Mesenchymal stem cell (in vitro differentiated cells and primary cell): ENCODE measurements around the gene EED.

Source experiments
- DNase-seq: peaks from one replicate; pipeline ENCODE4 v3.0.0-alpha.2; 2013
- H2AFZ ChIP-seq: one replicate; pipeline ENCODE4 v1.6.1; 2013; ENCODE audit warnings: low read depth, mild to moderate bottlenecking, control low read depth, inconsistent platforms, low read length, moderate library complexity
- H2AK5ac ChIP-seq: 2 replicates; pipeline ENCODE4 v1.6.1; 2013; ENCODE audit warnings: low read length, moderate library complexity, mild to moderate bottlenecking, inconsistent platforms; ENCODE audit not compliant: severe bottlenecking
- H2BK120ac ChIP-seq: one replicate; pipeline ENCODE4 v1.6.1; 2013; ENCODE audit warnings: low read depth, mild to moderate bottlenecking, inconsistent platforms, low read length, moderate library complexity
- H2BK12ac ChIP-seq, 2 experiments: one replicate each; pipeline ENCODE4 v1.6.1; 2013; ENCODE audit warnings: inconsistent platforms in 2 of 2, low read length in 2 of 2, mild to moderate bottlenecking in 2 of 2, moderate library complexity in 2 of 2, control low read depth in 1 of 2
- H2BK15ac ChIP-seq: one replicate; pipeline ENCODE4 v1.6.1; 2013; ENCODE audit warnings: mild to moderate bottlenecking, low read depth, inconsistent platforms; ENCODE audit not compliant: poor library complexity, severe bottlenecking
- H2BK5ac ChIP-seq: 2 replicates; pipeline ENCODE4 v1.6.1; 2013; ENCODE audit warnings: low read depth, mild to moderate bottlenecking, low read length, control low read depth, inconsistent platforms; ENCODE audit not compliant: poor library complexity, severe bottlenecking
- H3K14ac ChIP-seq, 2 experiments: one replicate each; pipeline ENCODE4 v1.6.1; 2013; ENCODE audit warnings: inconsistent platforms in 2 of 2, low read length in 2 of 2, control low read depth in 1 of 2, mild to moderate bottlenecking in 1 of 2, moderate library complexity in 1 of 2
- H3K18ac ChIP-seq, 2 experiments: one replicate each; pipeline ENCODE4 v1.6.1; 2013; ENCODE audit warnings: inconsistent platforms in 2 of 2, low read length in 2 of 2, control low read depth in 1 of 2, low read depth in 1 of 2, mild to moderate bottlenecking in 1 of 2
- H3K23ac ChIP-seq, 2 experiments: one replicate each; pipeline ENCODE4 v1.6.1; 2013; ENCODE audit warnings: inconsistent platforms in 2 of 2, low read length in 2 of 2, mild to moderate bottlenecking in 2 of 2, moderate library complexity in 2 of 2, control low read depth in 1 of 2
- H3K27ac ChIP-seq: 2 replicates; pipeline ENCODE4 v1.5.1; 2013; ENCODE audit warnings: mild to moderate bottlenecking, moderate library complexity, low read length, control low read depth, inconsistent platforms; ENCODE audit not compliant: poor library complexity, severe bottlenecking
- H3K27me3 ChIP-seq, 2 experiments: 2 replicates each; pipeline versions ENCODE4 v1.6.1 to v1.7.0; 2013; ENCODE audit warnings: low read length in 2 of 2, mild to moderate bottlenecking in 2 of 2, moderate library complexity in 2 of 2, control low read depth in 1 of 2, inconsistent platforms in 1 of 2; ENCODE audit not compliant: control insufficient read depth in 1 of 2, insufficient read depth in 1 of 2
- H3K36me3 ChIP-seq, 2 experiments: 2 replicates each; pipeline versions ENCODE4 v1.6.1 to v1.7.0; 2013; ENCODE audit warnings: low read length in 2 of 2, control low read depth in 1 of 2, inconsistent platforms in 1 of 2, low read depth in 1 of 2, mild to moderate bottlenecking in 1 of 2; ENCODE audit not compliant: insufficient read depth in 2 of 2, control insufficient read depth in 1 of 2
- H3K4ac ChIP-seq, 2 experiments: one replicate each; pipeline ENCODE4 v1.6.1; 2013; ENCODE audit warnings: inconsistent platforms in 2 of 2, low read length in 2 of 2, mild to moderate bottlenecking in 2 of 2, moderate library complexity in 2 of 2, control low read depth in 1 of 2, low read depth in 1 of 2
- H3K4me1 ChIP-seq: 2 replicates; pipeline ENCODE4 v1.6.1; 2013; ENCODE audit warnings: low read depth, low read length, control low read depth; ENCODE audit not compliant: control insufficient read depth, insufficient read depth
- H3K4me2 ChIP-seq: 2 replicates; pipeline ENCODE4 v1.6.1; 2013; ENCODE audit warnings: low read length, mild to moderate bottlenecking, inconsistent platforms; ENCODE audit not compliant: poor library complexity, severe bottlenecking
- H3K4me3 ChIP-seq, 2 experiments: 2 replicates each; pipeline versions ENCODE4 v1.5.1 to v1.7.0; 2013; ENCODE audit warnings: low read length in 2 of 2, mild to moderate bottlenecking in 2 of 2, control low read depth in 1 of 2, low read depth in 1 of 2; ENCODE audit not compliant: insufficient read depth in 1 of 2
- H3K79me1 ChIP-seq: replicated peaks from 2 replicates; pipeline ENCODE4 v1.6.1; 2013; ENCODE audit warnings: mild to moderate bottlenecking, control low read depth, low read length, inconsistent platforms; ENCODE audit not compliant: poor library complexity, severe bottlenecking
- H3K9ac ChIP-seq: 2 replicates; pipeline ENCODE4 v1.7.0; 2013; ENCODE audit warnings: mild to moderate bottlenecking, low read length, moderate library complexity
- H3K9me3 ChIP-seq: 2 replicates; pipeline ENCODE4 v1.7.0; 2013; ENCODE audit warnings: mild to moderate bottlenecking, low read length; ENCODE audit not compliant: control insufficient read depth
- H4K8ac ChIP-seq: one replicate; pipeline ENCODE4 v1.6.1; 2013; ENCODE audit warnings: inconsistent platforms, mild to moderate bottlenecking, low read length, moderate library complexity
- H4K91ac ChIP-seq: one replicate; pipeline ENCODE4 v1.6.1; 2013; ENCODE audit warnings: mild to moderate bottlenecking, low read length, inconsistent platforms
- WGBS: methylation state at CpG from one replicate; pipeline ENCODE4 v1.1.7; 2013; ENCODE audit warnings: mixed read lengths; 5-methylcytosine and 5-hydroxymethylcytosine counted together

EED gene

DNA sequence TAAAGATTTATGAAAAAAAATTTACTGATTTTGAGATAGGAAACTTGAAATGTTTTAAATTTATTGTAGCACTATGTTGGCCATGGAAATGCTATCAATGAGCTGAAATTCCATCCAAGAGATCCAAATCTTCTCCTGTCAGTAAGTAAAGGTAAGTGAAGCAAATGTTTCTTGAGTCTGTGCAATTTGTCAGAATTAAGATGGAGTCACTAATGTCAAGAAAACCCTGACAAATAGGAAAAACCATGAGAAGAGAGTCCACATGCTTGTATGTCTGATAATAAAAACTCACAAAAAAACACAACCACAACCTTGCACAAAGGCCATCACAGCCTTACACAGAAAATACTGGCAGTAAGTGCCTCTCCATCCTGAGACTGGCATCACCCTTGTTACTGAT lies 12.9 kb downstream of the EED start:
- Histone ChIP-seq H2AK5ac (no peak overlapping the region), H3K36me3 (peaks cover 13 to 46% of the 10 kb centered on the region in 2 experiments), H3K79me1 (peaks cover 22% of the 10 kb centered on the region), H3K4ac (no peak overlapping the region), H3K23ac (no peak overlapping the region), H3K4me2 (no peak overlapping the region), H2BK15ac (no peak overlapping the region), H2BK5ac (no peak overlapping the region), H3K9me3 (no peaks in the 10 kb centered on the region), H3K14ac (no peak overlapping the region), H3K27ac (no peak overlapping the region), H3K9ac (no peak overlapping the region), H3K4me3 (no peak overlapping the region), H4K91ac (no peak overlapping the region), H2AFZ (no peak overlapping the region), H2BK12ac (no peak overlapping the region), H3K18ac (no peak overlapping the region), H3K27me3 (no peaks in the 10 kb centered on the region), H2BK120ac (no peak overlapping the region), H4K8ac (no peak overlapping the region), H3K4me1 (no peaks in the 10 kb centered on the region)
- DNase-seq: no peak

GRCh38 chr11:86259730-86260129 lies 15.2 kb downstream of the EED start:
- Histone ChIP-seq H3K36me3 (peaks cover 18 to 68% of the 10 kb centered on the region in 2 experiments), H3K27ac (no peak overlapping the region), H3K9ac (no peak overlapping the region), H3K4ac (no peak overlapping the region), H3K14ac (no peak overlapping the region), H2AK5ac (no peak overlapping the region), H3K18ac (no peak overlapping the region), H2AFZ (no peak overlapping the region), H3K4me3 (no peak overlapping the region), H3K79me1 (peaks cover 35% of the 10 kb centered on the region), H3K4me2 (no peak overlapping the region), H2BK12ac (no peak overlapping the region), H2BK15ac (no peak overlapping the region), H4K91ac (no peak overlapping the region), H3K23ac (no peak overlapping the region), H3K9me3 (no peaks in the 10 kb centered on the region), H3K4me1 (no peaks in the 10 kb centered on the region), H2BK5ac (no peak overlapping the region), H2BK120ac (no peak overlapping the region), H4K8ac (no peak overlapping the region), H3K27me3 (no peaks in the 10 kb centered on the region)
- no CpG with 5 or more reads among the region's 1 CpG for WGBS
- DNase-seq: no peak

DNA sequence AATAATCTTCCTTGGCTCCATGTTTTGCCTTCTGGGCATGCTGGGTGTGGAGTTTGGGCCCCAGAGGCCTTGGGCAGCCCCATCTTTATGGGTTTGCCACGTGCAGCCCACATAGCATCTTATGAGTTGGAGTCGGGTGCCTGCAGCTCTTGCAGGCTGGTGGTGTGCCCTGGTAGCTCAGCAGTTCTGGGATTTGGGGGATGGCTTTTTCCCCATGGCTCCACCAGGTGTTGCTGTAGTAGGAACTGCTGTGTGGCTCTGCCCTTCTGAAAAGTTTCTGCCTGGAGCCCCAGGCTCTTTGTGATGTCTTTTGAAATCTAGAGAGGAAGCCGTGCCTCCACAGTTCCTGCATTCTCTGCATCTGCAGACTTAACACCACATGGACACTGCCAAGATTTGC lies 16.8 kb downstream of the EED start:
- Histone ChIP-seq H2BK15ac (no peak overlapping the region), H3K36me3 (peaks cover 18 to 78% of the 10 kb centered on the region in 2 experiments), H2AK5ac (no peak overlapping the region), H3K4me2 (no peak overlapping the region), H3K27ac (no peak overlapping the region), H4K8ac (no peak overlapping the region), H2BK12ac (no peak overlapping the region), H2BK120ac (no peak overlapping the region), H3K9ac (no peak overlapping the region), H3K4ac (no peak overlapping the region), H2BK5ac (no peak overlapping the region), H3K18ac (no peak overlapping the region), H3K4me1 (no peaks in the 10 kb centered on the region), H3K4me3 (no peak overlapping the region), H3K23ac (no peak overlapping the region), H3K79me1 (peaks cover 37% of the 10 kb centered on the region), H3K27me3 (no peaks in the 10 kb centered on the region), H3K14ac (no peak overlapping the region), H4K91ac (no peak overlapping the region), H2AFZ (no peak overlapping the region), H3K9me3 (no peaks in the 10 kb centered on the region)
- 93% methylated on average over 3 of the region's 3 CpGs for WGBS
- DNase-seq: no peak

DNA sequence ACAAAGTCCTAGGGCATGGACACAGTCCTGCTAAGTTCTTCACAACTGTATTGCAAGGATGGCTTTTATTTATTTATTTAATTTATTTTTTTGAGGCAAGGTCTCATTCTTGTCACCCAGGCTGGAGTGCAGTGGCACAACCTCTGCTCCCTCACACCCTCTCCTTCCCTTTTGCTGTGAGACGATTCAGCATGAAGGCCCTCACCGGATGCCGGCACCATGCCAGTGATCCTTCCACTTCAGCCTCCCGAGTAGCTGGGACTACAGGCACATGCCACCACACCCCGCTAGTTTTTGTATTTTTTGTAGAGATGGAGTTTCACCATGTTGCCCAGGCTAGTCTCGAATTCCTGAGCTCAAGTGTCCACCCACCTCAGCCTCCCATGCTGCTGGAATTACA lies 17.8 kb downstream of the EED start:
- 98% methylated on average over 6 of the region's 6 CpGs for WGBS
- H2BK120ac ChIP-seq: no peak overlapping the region
- H3K36me3 ChIP-seq: peaks cover 15 to 72% of the 10 kb centered on the region in 2 experiments
- no peak overlapping the region for H3K4me2 ChIP-seq
- peaks cover 31% of the 10 kb centered on the region for H3K79me1 ChIP-seq
- H3K27ac ChIP-seq: no peak overlapping the region
- H3K18ac ChIP-seq: no peak overlapping the region
- H4K91ac ChIP-seq: no peak overlapping the region
- DNase-seq: no peak
- no peaks in the 10 kb centered on the region for H3K9me3 ChIP-seq
- no peak overlapping the region for H4K8ac ChIP-seq
- no peaks in the 10 kb centered on the region for H3K27me3 ChIP-seq
- H3K23ac ChIP-seq: no peak overlapping the region
- H2AFZ ChIP-seq: no peak overlapping the region
- no peak overlapping the region for H2BK5ac ChIP-seq
- no peaks in the 10 kb centered on the region for H3K4me1 ChIP-seq
- H3K9ac ChIP-seq: no peak overlapping the region
- no peak overlapping the region for H2BK12ac ChIP-seq
- H3K14ac ChIP-seq: no peak overlapping the region
- no peak overlapping the region for H2BK15ac ChIP-seq
- no peak overlapping the region for H3K4ac ChIP-seq
- H2AK5ac ChIP-seq: no peak overlapping the region
- H3K4me3 ChIP-seq: no peak overlapping the region
